Panc1 (cell line): ENCODE measurements around the gene RPL37A.

Source experiments
- POLR2AphosphoS5 ChIP-seq: IDR thresholded peaks from 2 replicates; pipeline ENCODE4 v1.6.1; 2012; ENCODE audit warnings: mild to moderate bottlenecking, low read depth, low read length, moderate library complexity
- SIN3A ChIP-seq: IDR thresholded peaks from 2 replicates; pipeline ENCODE4 v1.6.1; 2012; ENCODE audit warnings: low read depth, mild to moderate bottlenecking, low read length, moderate library complexity, borderline replicate concordance; ENCODE audit not compliant: insufficient read depth
- TCF7L2 ChIP-seq: IDR thresholded peaks from 2 replicates; pipeline ENCODE4 v1.6.1; 2011; ENCODE audit warnings: mild to moderate bottlenecking, low read depth, low read length, inconsistent platforms
- TF ChIP-seq, protein P1 (sequence below): fragments of 450-650 bp; IDR thresholded peaks from 2 replicates; pipeline ENCODE4 v1.5.1; 2017; ENCODE audit warnings: mild to moderate bottlenecking

DNA sequence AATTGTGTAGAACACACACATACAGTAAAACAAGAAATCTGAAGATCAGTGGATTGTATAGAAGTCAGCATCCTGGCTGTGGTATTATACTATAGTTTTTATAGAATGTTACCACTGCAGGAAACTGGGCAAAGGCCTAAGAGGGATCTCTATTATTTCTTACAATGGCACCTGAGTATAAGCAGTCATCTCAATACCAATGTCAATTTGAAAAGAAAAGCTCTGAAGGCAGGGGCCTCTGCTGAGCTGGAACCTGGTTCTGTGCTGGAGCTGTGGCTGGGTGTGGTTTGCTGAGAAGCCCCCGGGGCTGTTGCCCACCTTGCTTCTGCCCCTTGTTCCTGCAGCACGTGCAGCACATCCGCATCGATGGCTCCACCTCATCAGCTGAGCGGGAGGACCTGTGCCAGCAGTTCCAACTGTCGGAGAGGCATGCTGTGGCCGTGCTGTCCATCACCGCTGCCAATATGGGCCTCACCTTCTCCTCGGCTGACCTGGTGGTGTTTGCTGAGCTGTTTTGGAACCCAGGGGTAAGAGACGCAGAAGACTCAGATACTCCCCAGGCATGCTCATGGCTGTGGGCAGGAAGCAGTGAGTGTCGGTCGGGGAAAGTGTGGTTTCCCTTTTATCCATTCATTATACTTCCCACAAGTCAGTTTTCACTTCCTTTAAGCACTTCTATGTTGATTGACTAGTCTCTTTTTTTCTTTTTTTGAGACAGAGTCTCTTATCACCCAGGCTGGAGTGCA lies 23.5 kb upstream of the RPL37A start:
- TF ChIP-seq, protein P1, sequence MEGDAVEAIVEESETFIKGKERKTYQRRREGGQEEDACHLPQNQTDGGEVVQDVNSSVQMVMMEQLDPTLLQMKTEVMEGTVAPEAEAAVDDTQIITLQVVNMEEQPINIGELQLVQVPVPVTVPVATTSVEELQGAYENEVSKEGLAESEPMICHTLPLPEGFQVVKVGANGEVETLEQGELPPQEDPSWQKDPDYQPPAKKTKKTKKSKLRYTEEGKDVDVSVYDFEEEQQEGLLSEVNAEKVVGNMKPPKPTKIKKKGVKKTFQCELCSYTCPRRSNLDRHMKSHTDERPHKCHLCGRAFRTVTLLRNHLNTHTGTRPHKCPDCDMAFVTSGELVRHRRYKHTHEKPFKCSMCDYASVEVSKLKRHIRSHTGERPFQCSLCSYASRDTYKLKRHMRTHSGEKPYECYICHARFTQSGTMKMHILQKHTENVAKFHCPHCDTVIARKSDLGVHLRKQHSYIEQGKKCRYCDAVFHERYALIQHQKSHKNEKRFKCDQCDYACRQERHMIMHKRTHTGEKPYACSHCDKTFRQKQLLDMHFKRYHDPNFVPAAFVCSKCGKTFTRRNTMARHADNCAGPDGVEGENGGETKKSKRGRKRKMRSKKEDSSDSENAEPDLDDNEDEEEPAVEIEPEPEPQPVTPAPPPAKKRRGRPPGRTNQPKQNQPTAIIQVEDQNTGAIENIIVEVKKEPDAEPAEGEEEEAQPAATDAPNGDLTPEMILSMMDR, result no peak
- no peak for TF ChIP-seq SIN3A
- TF ChIP-seq TCF7L2, result no peak
- TF ChIP-seq POLR2AphosphoS5, result no peak
